H9 (cell line): ENCODE data around the gene MEN1. TPM values are rescaled to one million over a fixed set of nuclear protein-coding genes. Genes with fewer than 3 reads are reported as not detected.

ENCODE experiments used
- DNase-seq: peaks from one replicate; pipeline ENCODE4 v3.0.0-alpha.2; 2017
- H2AFZ ChIP-seq: one replicate; pipeline ENCODE4 v1.6.1; 2013; ENCODE audit warnings: mild to moderate bottlenecking, low read length, control low read depth, moderate library complexity
- H2AK5ac ChIP-seq: 2 replicates; pipeline ENCODE4 v1.6.1; 2013; ENCODE audit warnings: low read length, control low read depth, mixed read lengths; ENCODE audit not compliant: insufficient read length
- H2BK120ac ChIP-seq: one replicate; pipeline ENCODE4 v1.6.1; 2013; ENCODE audit warnings: low read depth, mild to moderate bottlenecking, low read length, control low read depth, inconsistent platforms; ENCODE audit not compliant: poor library complexity, severe bottlenecking
- H2BK12ac ChIP-seq: 2 replicates; pipeline ENCODE4 v1.6.1; 2013; ENCODE audit warnings: low read length, control low read depth, mixed read lengths, low read depth; ENCODE audit not compliant: insufficient read length
- H2BK15ac ChIP-seq: 2 replicates; pipeline ENCODE4 v1.6.1; 2013; ENCODE audit warnings: low read depth, low read length, control low read depth
- H2BK20ac ChIP-seq: one replicate; pipeline ENCODE4 v1.6.1; 2013; ENCODE audit warnings: low read depth, mild to moderate bottlenecking, low read length, control low read depth, inconsistent platforms; ENCODE audit not compliant: poor library complexity, severe bottlenecking
- H2BK5ac ChIP-seq: 2 replicates; pipeline ENCODE4 v1.6.1; 2013; ENCODE audit warnings: low read length, control low read depth, mixed read lengths; ENCODE audit not compliant: insufficient read length
- H3K14ac ChIP-seq: 2 replicates; pipeline ENCODE4 v1.6.1; 2013; ENCODE audit warnings: low read length, control low read depth; ENCODE audit not compliant: insufficient read depth
- H3K18ac ChIP-seq: 2 replicates; pipeline ENCODE4 v1.6.1; 2013; ENCODE audit warnings: low read depth, mild to moderate bottlenecking, mixed read lengths, low read length, control low read depth; ENCODE audit not compliant: insufficient read length
- H3K23ac ChIP-seq: 2 replicates; pipeline ENCODE4 v1.6.1; 2013; ENCODE audit warnings: low read length, control low read depth, mixed read lengths, low read depth; ENCODE audit not compliant: insufficient read length
- H3K23me2 ChIP-seq: 2 replicates; pipeline ENCODE4 v1.6.1; 2013; ENCODE audit warnings: low read depth, mild to moderate bottlenecking, mixed read lengths, low read length, control low read depth; ENCODE audit not compliant: insufficient read length, poor library complexity, severe bottlenecking
- H3K27ac ChIP-seq: 2 replicates; pipeline ENCODE4 v1.5.1; 2013; ENCODE audit warnings: low read length, control low read depth, mixed read lengths, low read depth; ENCODE audit not compliant: insufficient read length
- H3K27me3 ChIP-seq: 2 replicates; pipeline ENCODE4 v1.6.1; 2013; ENCODE audit warnings: low read length, control low read depth, inconsistent platforms; ENCODE audit not compliant: insufficient read depth
- H3K4ac ChIP-seq: 2 replicates; pipeline ENCODE4 v1.6.1; 2013; ENCODE audit warnings: low read depth, mild to moderate bottlenecking, control low read depth, inconsistent platforms, low read length, moderate library complexity
- H3K4me1 ChIP-seq: 2 replicates; pipeline ENCODE4 v1.6.1; 2013; ENCODE audit warnings: low read length, control low read depth, inconsistent platforms; ENCODE audit not compliant: insufficient read depth
- H3K4me2 ChIP-seq: 2 replicates; pipeline ENCODE4 v1.6.1; 2013; ENCODE audit warnings: low read length, control low read depth, mixed read lengths; ENCODE audit not compliant: insufficient read length, insufficient read depth
- H3K56ac ChIP-seq: 2 replicates; pipeline ENCODE4 v1.6.1; 2013; ENCODE audit warnings: low read depth, mild to moderate bottlenecking, mixed read lengths, low read length, control low read depth; ENCODE audit not compliant: insufficient read length
- H3K79me1 ChIP-seq: 2 replicates; pipeline ENCODE4 v1.6.1; 2013; ENCODE audit warnings: low read depth, mild to moderate bottlenecking, moderate library complexity, low read length, control low read depth, inconsistent platforms; ENCODE audit not compliant: insufficient read depth, poor library complexity, severe bottlenecking
- H3K79me2 ChIP-seq: 2 replicates; pipeline ENCODE4 v1.6.1; 2013; ENCODE audit warnings: low read length, control low read depth, inconsistent platforms; ENCODE audit not compliant: insufficient read depth
- H3K9ac ChIP-seq: 2 replicates; pipeline ENCODE4 v1.6.1; 2013; ENCODE audit warnings: low read length, control low read depth, mixed read lengths; ENCODE audit not compliant: insufficient read length; ENCODE audit errors: extremely low read depth
- H3K9me3 ChIP-seq: one replicate; pipeline ENCODE4 v1.6.1; 2013; ENCODE audit warnings: low read depth, low read length, inconsistent platforms; ENCODE audit not compliant: control insufficient read depth
- H3T11ph ChIP-seq: one replicate; pipeline ENCODE4 v1.6.1; 2013; ENCODE audit warnings: mild to moderate bottlenecking, low read length, control low read depth, inconsistent platforms
- H4K20me1 ChIP-seq: one replicate; pipeline ENCODE4 v1.6.1; 2013; ENCODE audit not compliant: control insufficient read depth, insufficient read length, insufficient read depth
- H4K5ac ChIP-seq: 2 replicates; pipeline ENCODE4 v1.6.1; 2013; ENCODE audit warnings: low read depth, mild to moderate bottlenecking, mixed read lengths, low read length, control low read depth; ENCODE audit not compliant: insufficient read length
- H4K8ac ChIP-seq: replicated peaks from 2 replicates; pipeline ENCODE4 v1.6.1; 2013; ENCODE audit warnings: low read length, control low read depth, mixed read lengths, low read depth; ENCODE audit not compliant: insufficient read length
- H4K91ac ChIP-seq: 2 replicates; pipeline ENCODE4 v1.6.1; 2013; ENCODE audit warnings: low read depth, mild to moderate bottlenecking, moderate library complexity, mixed read lengths, low read length, control low read depth; ENCODE audit not compliant: insufficient read length
- H3K27ac Mint-ChIP-seq, 3 experiments: 2 replicates in 2 of 3; 3 replicates in 1 of 3; pipeline ENCODE4 v1.8.0; 2020 to 2021; ENCODE audit warnings: mixed read lengths in 3 of 3, mild to moderate bottlenecking in 1 of 3, moderate library complexity in 1 of 3
- H3K27me3 Mint-ChIP-seq: 2 replicates; pipeline ENCODE4 v1.8.0; 2021; ENCODE audit warnings: low read depth, mild to moderate bottlenecking, moderate library complexity, mixed read lengths
- H3K36me3 Mint-ChIP-seq, 3 experiments: 2 replicates in 2 of 3; 3 replicates in 1 of 3; pipeline ENCODE4 v1.8.0; 2020 to 2021; ENCODE audit warnings: low read depth in 3 of 3, mixed read lengths in 3 of 3; ENCODE audit not compliant: insufficient read depth in 1 of 3
- H3K4me1 Mint-ChIP-seq, 2 experiments: 2 replicates each; pipeline ENCODE4 v1.8.0; 2020; ENCODE audit warnings: mixed read lengths in 2 of 2
- H3K4me3 Mint-ChIP-seq, 2 experiments: 2 replicates in 1 of 2; 3 replicates in 1 of 2; pipeline ENCODE4 v1.8.0; 2020 to 2021; ENCODE audit warnings: mild to moderate bottlenecking in 2 of 2, mixed read lengths in 2 of 2, moderate library complexity in 1 of 2
- H3K9me3 Mint-ChIP-seq, 2 experiments: 2 replicates in 1 of 2; 3 replicates in 1 of 2; pipeline ENCODE4 v1.8.0; 2020; ENCODE audit warnings: mild to moderate bottlenecking in 2 of 2, mixed read lengths in 2 of 2, moderate library complexity in 1 of 2
- WGBS: extraction: QIAGEN DNeasy Blood & Tissue Kit; methylation state at CpG from one replicate; pipeline ENCODE4 v1.1.7; 2013; ENCODE audit warnings: missing lambda C conversion rate, low lambda C conversion rate, mixed read lengths; ENCODE audit not compliant: insufficient read length; ENCODE audit errors: extremely low coverage; 5-methylcytosine and 5-hydroxymethylcytosine counted together
- total RNA-seq: library from RNA; stranded (reverse); gene quantifications from 2 replicates; pipeline ENCODE4 v1.2.1, GENCODE V29; 2021
- TF ChIP-seq, protein P1 (sequence below): fragments of 200-600 bp; sonication (generic); conservative IDR thresholded peaks from 3 replicates; pipeline ENCODE4 v1.8.0; 2021; ENCODE audit warnings: antibody characterized with exemption, mild to moderate bottlenecking

Gene MEN1
- total RNA-seq, 1 experiment from 2014 or later, result 49.9 TPM

DNA sequence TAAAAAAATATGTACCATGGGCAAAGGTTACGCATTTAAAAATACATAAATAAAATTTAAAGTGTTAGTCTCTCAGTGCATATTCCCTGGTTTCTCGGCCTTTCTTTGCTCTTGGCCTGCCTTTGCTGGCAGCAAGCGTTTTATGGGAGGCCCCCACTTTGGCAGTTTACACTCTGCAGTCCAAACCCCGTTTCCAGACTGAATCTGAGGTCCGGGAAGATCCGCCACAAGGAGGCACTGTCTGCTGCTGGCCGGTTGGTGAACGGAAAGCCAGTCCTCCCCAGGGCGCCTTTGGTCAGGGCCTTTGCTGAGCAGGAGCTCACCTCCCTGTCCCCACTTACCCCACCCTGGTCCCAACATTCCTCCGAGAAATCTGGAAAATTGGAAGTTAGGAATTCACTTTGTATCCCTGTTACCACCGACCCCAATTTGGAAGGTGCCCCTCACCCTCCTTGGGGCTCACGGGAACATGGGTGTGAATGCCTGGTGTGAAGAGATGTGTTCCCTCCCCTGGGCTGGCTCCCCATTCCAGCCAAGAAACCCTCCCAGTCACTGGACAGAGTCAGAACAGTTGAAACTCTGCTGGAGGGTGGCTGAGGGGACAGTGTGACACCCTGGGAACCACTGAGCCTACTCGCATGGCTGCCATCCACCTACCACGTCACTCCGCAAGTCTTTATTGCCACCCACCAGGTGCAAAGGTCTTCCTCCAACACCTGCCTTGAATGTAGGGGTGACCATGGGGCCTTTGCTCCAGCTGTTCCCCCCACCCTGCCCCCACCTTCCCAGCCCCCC lies 22.6 kb downstream of the MEN1 start:
- H3K18ac ChIP-seq, result no peak overlapping the region
- H3K27me3 Mint-ChIP-seq, result no peaks in the 10 kb centered on the region
- no peak overlapping the region for H3K23ac ChIP-seq
- no peaks in the 10 kb centered on the region for H3K4me1 ChIP-seq
- no peak overlapping the region for H3K56ac ChIP-seq
- 0 out of 4 replicates have a peak, but pooled peaks cover 0 to 2% of the 10 kb centered on the region in 2 experiments for H3K4me1 Mint-ChIP-seq
- H3T11ph ChIP-seq, result no peak overlapping the region
- H4K91ac ChIP-seq, result no peak overlapping the region
- peak; percentile 76 for DNase-seq
- H2BK5ac ChIP-seq, result no peak overlapping the region
- no peak overlapping the region for H2BK15ac ChIP-seq
- no peak overlapping the region for H2BK12ac ChIP-seq
- H3K36me3 Mint-ChIP-seq, result peaks cover 0 to 6% (median 2%) of the 10 kb centered on the region in 3 experiments; a peak in 2 of 7 replicates
- H3K79me2 ChIP-seq, result no peaks in the 10 kb centered on the region
- no peak overlapping the region for H3K14ac ChIP-seq
- H3K4me3 Mint-ChIP-seq, result no peak overlapping the region
- no peak overlapping the region for H4K8ac ChIP-seq
- H3K27me3 ChIP-seq, result no peaks in the 10 kb centered on the region
- no peak overlapping the region for H2BK120ac ChIP-seq
- no peaks in the 10 kb centered on the region for H4K20me1 ChIP-seq
- H3K4me2 ChIP-seq, result no peak overlapping the region
- no peaks in the 10 kb centered on the region for H3K23me2 ChIP-seq
- no peak overlapping the region for H3K9ac ChIP-seq
- no peaks in the 10 kb centered on the region for H3K79me1 ChIP-seq
- TF ChIP-seq, protein P1, sequence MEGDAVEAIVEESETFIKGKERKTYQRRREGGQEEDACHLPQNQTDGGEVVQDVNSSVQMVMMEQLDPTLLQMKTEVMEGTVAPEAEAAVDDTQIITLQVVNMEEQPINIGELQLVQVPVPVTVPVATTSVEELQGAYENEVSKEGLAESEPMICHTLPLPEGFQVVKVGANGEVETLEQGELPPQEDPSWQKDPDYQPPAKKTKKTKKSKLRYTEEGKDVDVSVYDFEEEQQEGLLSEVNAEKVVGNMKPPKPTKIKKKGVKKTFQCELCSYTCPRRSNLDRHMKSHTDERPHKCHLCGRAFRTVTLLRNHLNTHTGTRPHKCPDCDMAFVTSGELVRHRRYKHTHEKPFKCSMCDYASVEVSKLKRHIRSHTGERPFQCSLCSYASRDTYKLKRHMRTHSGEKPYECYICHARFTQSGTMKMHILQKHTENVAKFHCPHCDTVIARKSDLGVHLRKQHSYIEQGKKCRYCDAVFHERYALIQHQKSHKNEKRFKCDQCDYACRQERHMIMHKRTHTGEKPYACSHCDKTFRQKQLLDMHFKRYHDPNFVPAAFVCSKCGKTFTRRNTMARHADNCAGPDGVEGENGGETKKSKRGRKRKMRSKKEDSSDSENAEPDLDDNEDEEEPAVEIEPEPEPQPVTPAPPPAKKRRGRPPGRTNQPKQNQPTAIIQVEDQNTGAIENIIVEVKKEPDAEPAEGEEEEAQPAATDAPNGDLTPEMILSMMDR, result peak; percentile 87
- H3K27ac Mint-ChIP-seq, result no peak overlapping the region; a peak in 1 of 7 replicates
- H3K27ac ChIP-seq, result no peak overlapping the region
- H2AFZ ChIP-seq, result no peak overlapping the region
- H3K9me3 ChIP-seq, result no peaks in the 10 kb centered on the region
- no CpG with 5 or more reads among the region's 15 CpGs for WGBS
- no peaks in the 10 kb centered on the region for H3K9me3 Mint-ChIP-seq
- no peak overlapping the region for H4K5ac ChIP-seq
- H2BK20ac ChIP-seq, result no peak overlapping the region
- no peak overlapping the region for H3K4ac ChIP-seq
- H2AK5ac ChIP-seq, result no peak overlapping the region
